ENCODE results near the gene REM2. TPM values are rescaled to one million over a fixed set of nuclear protein-coding genes. Genes with fewer than 3 reads are reported as not detected.

Gene REM2
- total and polyA plus RNA-seq, 2 of the 4 experiments (the other 2 are of a cell fraction), result under 0.01 to 0.07 TPM

GRCh38 chr14:22837750-22838538, 45.1 kb upstream of the REM2 start:
- peak overlapping the region; percentile 71 for H2AFZ ChIP-seq (replicated peaks; ENCODE audit: low read length, poor library complexity)
- peaks cover 43% of the 10 kb centered on the region for H3K36me3 ChIP-seq (ENCODE audit: control insufficient read depth, insufficient read depth, low read length)
- H4K5ac ChIP-seq (ENCODE audit: low read depth, low read length), result peak overlapping the region; percentile 81
- peak overlapping the region; percentile 90 for H3K23ac ChIP-seq (ENCODE audit: low read depth, low read length)
- H3K9ac ChIP-seq (ENCODE audit: low read depth, low read length), result peak overlapping the region; percentile 94
- peaks cover 6 to 53% of the 10 kb centered on the region in 2 experiments; a peak in 3 of 4 replicates for H3K79me1 ChIP-seq (ENCODE audit: low read depth in 1 of 2, low read length in 2 of 2)
- peaks cover 15% of the 10 kb centered on the region for H3K4me1 ChIP-seq (ENCODE audit: control insufficient read depth, insufficient read depth, low read length)
- H3K4me2 ChIP-seq (ENCODE audit: low read depth, low read length), result peak overlapping the region; percentile 81
- H2AK5ac ChIP-seq (ENCODE audit: low read depth, low read length), result peak overlapping the region; percentile 97
- no peak overlapping the region for H2BK20ac ChIP-seq (ENCODE audit: low read depth, low read length)
- TF ChIP-seq POLR2A (IDR thresholded peaks at IDR 0.05; ENCODE audit: low read depth, low read length) (no peak; the same call in 1 of the 2 replicates), CTCF (conservative IDR thresholded peaks at IDR 0.05; ENCODE audit: low read depth, low read length) (0 out of 2 replicates have a peak, but pooled peaks have one; percentile 11)
- intact Hi-C loops (cut with micrococcal nuclease), result loop anchor here (1.0 to 5.0 kb wide), 7 partner anchors 10 to 281 kb away; partner anchors contain the start of genes AJUBA and RBM23
- peak overlapping the region; percentile 96 for H3K27ac ChIP-seq (ENCODE audit: insufficient read depth, low read length)
- H3K4ac ChIP-seq (ENCODE audit: low read depth, low read length), result peak overlapping the region; percentile 93
- H2AK9ac ChIP-seq (replicated peaks; ENCODE audit: low read depth, low read length, poor library complexity), result peak overlapping the region; percentile 96
- in situ Hi-C loops (cut with MboI; ENCODE audit: low sequenced_read_pairs), result no loop called here
- no peaks in the 10 kb centered on the region for H3K9me3 ChIP-seq (ENCODE audit: control insufficient read depth, insufficient read depth, low read length)
- ChIA-PET CTCF (interaction anchor here (0.8 to 2.1 kb wide), 5 partner anchors 14 to 62 kb away, joined by 3 to 9 read pairs (median 7); partner anchors contain the start of gene LRP10), POLR2A (ENCODE audit: unreplicated experiment) (interaction anchor here (0.6 to 3.6 kb wide), 5 partner anchors 11 to 15 kb away, joined by 3 to 25 read pairs (median 5); no protein-coding TSS in a partner anchor)
- H3K14ac ChIP-seq (replicated peaks; ENCODE audit: low read depth, low read length), result peak overlapping the region; percentile 68
- H4K8ac ChIP-seq (ENCODE audit: low read depth in 2 of 2, low read length in 2 of 2), result peak overlapping the region; percentile 89 to 95
- no TSS peak for BruUV-seq (replicated peaks)
- H2BK5ac ChIP-seq (ENCODE audit: low read depth, low read length, poor library complexity, severe bottlenecking), result peak overlapping the region; percentile 77
- H3K4me3 ChIP-seq (ENCODE audit: insufficient read depth, low read depth, low read length), result peak overlapping the region; percentile 64
- H2BK120ac ChIP-seq (ENCODE audit: low read depth, low read length), result peak overlapping the region; percentile 86
- peak overlapping the region; percentile 93 for H4K91ac ChIP-seq (ENCODE audit: insufficient read depth, low read depth, low read length)
- peak overlapping the region; percentile 94 for H3K56ac ChIP-seq (ENCODE audit: extremely low read depth, insufficient read depth, low read length)
- ATAC-seq (ENCODE audit: low read depth) (peak; percentile 47), DNase-seq (peak; percentile 33)
- H3K9me1 ChIP-seq (ENCODE audit: insufficient read depth, low read length), result peaks cover 22% of the 10 kb centered on the region
- dilution Hi-C loops (cut with HindIII; ENCODE audit: low sequenced_read_pairs, unreplicated experiment), result no loop called here
- H2BK15ac ChIP-seq (ENCODE audit: low read depth, low read length), result no peak overlapping the region; the same call in 2 of the 3 replicates
- H4K20me1 ChIP-seq (ENCODE audit: insufficient read depth, low read length), result peaks cover 41% of the 10 kb centered on the region
- 2% methylated on average over 6 of the region's 25 CpGs; no CpG with 5 or more reads in 1 of the 2 experiments for WGBS, 2 experiments (ENCODE audit: extremely low coverage in 2 of 2, insufficient read length in 1 of 2)
- no peaks in the 10 kb centered on the region for H3K27me3 ChIP-seq (ENCODE audit: control insufficient read depth, insufficient read depth, low read length)
- peak overlapping the region; percentile 77 for H3K18ac ChIP-seq (ENCODE audit: low read depth, low read length)
